Astrocyte (in vitro differentiated cells and primary cell): ENCODE results near the gene CPN2. TPM values are rescaled to one million over a fixed set of nuclear protein-coding genes. Genes with fewer than 3 reads are reported as not detected.
A peak's percentile ranks its signal among the peaks of the same experiment; 100 is the strongest.

Experiments used
- DNase-seq: peaks from one replicate; pipeline ENCODE4 v3.0.0-alpha.2; 2010; ENCODE audit warnings: low read depth
- FAIRE-seq: peaks from 2 replicates; lab custom pipeline; 2011; peaks lifted over from hg19 to GRCh38; lab: Jason Lieb, UNC
- H2AFZ ChIP-seq: 2 replicates; pipeline ENCODE4 v1.6.0; 2012; ENCODE audit warnings: low read depth, low read length, inconsistent platforms
- H3K27ac ChIP-seq: 2 replicates; pipeline ENCODE4 v1.5.1; 2011; ENCODE audit warnings: low read depth, low read length, inconsistent platforms
- H3K27me3 ChIP-seq: 2 replicates; pipeline ENCODE4 v1.6.0; 2011; ENCODE audit warnings: low read length, inconsistent platforms; ENCODE audit not compliant: insufficient read depth
- H3K36me3 ChIP-seq: 2 replicates; pipeline ENCODE4 v1.5.1; 2011; ENCODE audit warnings: low read length, inconsistent platforms; ENCODE audit not compliant: insufficient read depth
- H3K4me1 ChIP-seq: 2 replicates; pipeline ENCODE4 v1.5.1; 2011; ENCODE audit warnings: low read length, inconsistent platforms; ENCODE audit not compliant: insufficient read depth
- H3K4me2 ChIP-seq: 2 replicates; pipeline ENCODE4 v1.6.0; 2012; ENCODE audit warnings: low read length, inconsistent platforms
- H3K4me3 ChIP-seq: 2 replicates; pipeline ENCODE4 v1.5.1; 2011; ENCODE audit warnings: low read depth, mild to moderate bottlenecking, low read length, inconsistent platforms; ENCODE audit not compliant: insufficient read depth
- H3K79me2 ChIP-seq: 2 replicates; pipeline ENCODE4 v1.6.0; 2012; ENCODE audit warnings: mild to moderate bottlenecking, low read length, inconsistent platforms; ENCODE audit not compliant: insufficient read depth
- H3K9ac ChIP-seq: 2 replicates; pipeline ENCODE4 v1.6.0; 2012; ENCODE audit warnings: mild to moderate bottlenecking, low read length, inconsistent platforms
- H3K9me3 ChIP-seq: 2 replicates; pipeline ENCODE4 v1.5.1; 2012; ENCODE audit warnings: low read depth, mild to moderate bottlenecking, low read length, inconsistent platforms; ENCODE audit not compliant: insufficient read depth
- H4K20me1 ChIP-seq: 2 replicates; pipeline ENCODE4 v1.6.0; 2012; ENCODE audit warnings: low read length, inconsistent platforms; ENCODE audit not compliant: insufficient read depth
- H3K27ac Mint-ChIP-seq: one replicate; pipeline ENCODE4 v1.8.0; 2021; ENCODE audit warnings: mild to moderate bottlenecking, mixed read lengths; ENCODE audit not compliant: unreplicated experiment
- H3K27me3 Mint-ChIP-seq: one replicate; pipeline ENCODE4 v1.8.0; 2021; ENCODE audit warnings: low read depth, mixed read lengths; ENCODE audit not compliant: unreplicated experiment
- H3K36me3 Mint-ChIP-seq: one replicate; pipeline ENCODE4 v1.8.0; 2021; ENCODE audit warnings: low read depth, mixed read lengths; ENCODE audit not compliant: unreplicated experiment
- H3K4me1 Mint-ChIP-seq: one replicate; pipeline ENCODE4 v1.8.0; 2021; ENCODE audit warnings: low read depth, mixed read lengths; ENCODE audit not compliant: unreplicated experiment
- H3K4me3 Mint-ChIP-seq: one replicate; pipeline ENCODE4 v1.8.0; 2021; ENCODE audit warnings: mild to moderate bottlenecking, moderate library complexity, mixed read lengths; ENCODE audit not compliant: unreplicated experiment
- H3K9me3 Mint-ChIP-seq: one replicate; pipeline ENCODE4 v1.8.0; 2021; ENCODE audit warnings: mild to moderate bottlenecking, mixed read lengths; ENCODE audit not compliant: unreplicated experiment
- CTCF ChIP-seq: IDR thresholded peaks from 2 replicates; pipeline ENCODE4 v1.5.1; 2011; ENCODE audit warnings: low read depth, mild to moderate bottlenecking, inconsistent platforms, low read length, moderate library complexity; ENCODE audit not compliant: insufficient read depth
- EZH2 ChIP-seq: IDR thresholded peaks from 2 replicates; pipeline ENCODE4 v1.6.1; 2012; ENCODE audit warnings: mild to moderate bottlenecking, low read length, inconsistent platforms; ENCODE audit not compliant: insufficient read depth
- total RNA-seq: library from RNA; stranded (reverse); gene quantifications from 2 replicates; pipeline ENCODE4 v1.2.1, GENCODE V29; 2021

Gene CPN2
- total RNA-seq, 1 donor from 2014 or later: not detected

GRCh38 chr3:194327218-194328052 is 23.7 kb downstream of the CPN2 start:
- H3K4me3 Mint-ChIP-seq: no peak overlapping the region

GRCh38 chr3:194326968-194327217 is 24.2 kb downstream of the CPN2 start:
- Mint-ChIP-seq H3K36me3 (no peaks in the 10 kb centered on the region), H3K27ac (no peak overlapping the region), H3K4me3 (no peak overlapping the region), H3K4me1 (peaks cover 27% of the 10 kb centered on the region), H3K9me3 (peaks cover 2% of the 10 kb centered on the region), H3K27me3 (peaks cover 23% of the 10 kb centered on the region)
- Histone ChIP-seq H3K36me3 (no peaks in the 10 kb centered on the region), H3K4me2 (no peak overlapping the region), H4K20me1 (peaks cover 8% of the 10 kb centered on the region), H3K9me3 (peaks cover 10% of the 10 kb centered on the region), H2AFZ (no peak overlapping the region), H3K9ac (no peak overlapping the region), H3K4me3 (no peak overlapping the region), H3K27ac (no peak overlapping the region), H3K79me2 (no peaks in the 10 kb centered on the region), H3K4me1 (peaks cover 28% of the 10 kb centered on the region), H3K27me3 (no peaks in the 10 kb centered on the region)
- TF ChIP-seq CTCF (no peak), EZH2 (no peak)
- FAIRE-seq (no peak), DNase-seq (no peak)

More at GRCh38 chr3:194327218-194328052, 23.7 kb downstream of the CPN2 start:
- peaks cover 10% of the 10 kb centered on the region for H3K9me3 ChIP-seq
- TF ChIP-seq EZH2: no peak
- TF ChIP-seq CTCF: no peak
- peaks cover 23% of the 10 kb centered on the region for H3K4me1 ChIP-seq
- Mint-ChIP-seq H3K27ac (no peak overlapping the region), H3K36me3 (no peaks in the 10 kb centered on the region), H3K27me3 (peaks cover 26% of the 10 kb centered on the region), H3K4me1 (peaks cover 24% of the 10 kb centered on the region), H3K9me3 (peaks cover 2% of the 10 kb centered on the region)
- DNase-seq (peak; percentile 51), FAIRE-seq (no peak)
- no peak overlapping the region for H3K4me2 ChIP-seq
- H3K9ac ChIP-seq: no peak overlapping the region
- no peak overlapping the region for H3K4me3 ChIP-seq
- H3K27me3 ChIP-seq: no peaks in the 10 kb centered on the region
- H3K36me3 ChIP-seq: no peaks in the 10 kb centered on the region
- peaks cover 8% of the 10 kb centered on the region for H4K20me1 ChIP-seq
- H2AFZ ChIP-seq: no peak overlapping the region
- no peak overlapping the region for H3K27ac ChIP-seq
- no peaks in the 10 kb centered on the region for H3K79me2 ChIP-seq
